HG03139 (cell line): ENCODE data around the gene ULK4.

ENCODE experiments used
- ATAC-seq: cut with Tn5 transposase; IDR thresholded peaks from one replicate; pipeline ENCODE4 v1.9.1; 2021; ENCODE audit not compliant: unreplicated experiment

The ULK4 gene

GRCh38 chr3:41370307-41370706 is 591.6 kb downstream of the ULK4 start:
- ATAC-seq = no peak

- ATAC-seq = no peak
Measured at GRCh38 chr3:41369838-41370237, 592.1 kb downstream of the ULK4 start.

- no peak for ATAC-seq
Measured at GRCh38 chr3:41365973-41366372, 595.9 kb downstream of the ULK4 start.

GRCh38 chr3:41364736-41365135 is 597.2 kb downstream of the ULK4 start:
- no peak for ATAC-seq

GRCh38 chr3:41363830-41364523 is 597.9 kb downstream of the ULK4 start:
- ATAC-seq = no peak

- no peak for ATAC-seq
Measured at GRCh38 chr3:41362638-41363559, 599.0 kb downstream of the ULK4 start.

- ATAC-seq = no peak
Measured at GRCh38 chr3:41357271-41357670, 604.6 kb downstream of the ULK4 start.

GRCh38 chr3:41356775-41357174 is 605.1 kb downstream of the ULK4 start:
- no peak for ATAC-seq

GRCh38 chr3:41352510-41352909 is 609.4 kb downstream of the ULK4 start:
- no peak for ATAC-seq

- ATAC-seq = no peak
Measured at GRCh38 chr3:41350441-41350840, 611.5 kb downstream of the ULK4 start.

GRCh38 chr3:41348401-41348800 is 613.5 kb downstream of the ULK4 start:
- ATAC-seq = no peak

GRCh38 chr3:41346698-41347270 is 615.1 kb downstream of the ULK4 start:
- no peak for ATAC-seq

GRCh38 chr3:41345788-41346187 is 616.1 kb downstream of the ULK4 start:
- no peak for ATAC-seq

- ATAC-seq = no peak
Measured at GRCh38 chr3:41339758-41340157, 622.1 kb downstream of the ULK4 start.

- ATAC-seq = no peak
Measured at GRCh38 chr3:41338276-41338675, 623.6 kb downstream of the ULK4 start.

- no peak for ATAC-seq
Measured at GRCh38 chr3:41334426-41334825, 627.5 kb downstream of the ULK4 start.

GRCh38 chr3:41331041-41331440 is 630.9 kb downstream of the ULK4 start:
- ATAC-seq = no peak

GRCh38 chr3:41330465-41330864 is 631.4 kb downstream of the ULK4 start:
- no peak for ATAC-seq

GRCh38 chr3:41329881-41330280 is 632.0 kb downstream of the ULK4 start:
- no peak for ATAC-seq

- ATAC-seq = no peak
Measured at GRCh38 chr3:41328926-41329325, 633.0 kb downstream of the ULK4 start.

GRCh38 chr3:41327718-41328117 is 634.2 kb downstream of the ULK4 start:
- no peak for ATAC-seq

- ATAC-seq = no peak
Measured at GRCh38 chr3:41324156-41324475, 637.8 kb downstream of the ULK4 start.
